K562 (cell line): ENCODE results near the gene CD320. TPM values are rescaled to one million over a fixed set of nuclear protein-coding genes. Genes with fewer than 3 reads are reported as not detected.

Source experiments
- ATAC-seq: fragments of 200-7000 bp; cut with Tn5 transposase; 3 replicates; pipeline ENCODE4 v1.9.1; 2020; ENCODE audit warnings: moderate library complexity
- BruUV-seq: library from RNA; stranded (reverse); fragments of 400-500 nt; replicated peaks from 2 replicates; lab custom pipeline; 2021; lab: Mats Ljungman, UMichigan
- CTCF ChIA-PET: fragments of 300-600 bp; formaldehyde crosslinking; extraction: SDS; loops from one replicate; lab custom pipeline; 2021; ENCODE audit warnings: low intra/inter-chr PET ratio; lab: Yijun Ruan, JAX
- POLR2A ChIA-PET: fragments of 300-600, 350-650 bp; sonication (Branson Sonifier 250); formaldehyde crosslinking; extraction: SDS; loops from one replicate; lab custom pipeline; 2021; ENCODE audit warnings: antibody characterized with exemption, inconsistent platforms; lab: Yijun Ruan, JAX
- DNase-seq, 4 experiments: peaks; one replicate each; pipeline versions ENCODE4 v3.0.0 to v3.0.0-alpha.2; 2011 to 2018; ENCODE audit warnings: low spot score in 3 of 4, mixed read lengths in 3 of 4; ENCODE audit errors: extremely low read depth in 1 of 4
- FAIRE-seq: peaks from 2 replicates; lab custom pipeline; 2011; peaks lifted over from hg19 to GRCh38; lab: Jason Lieb, UNC
- H2AFZ ChIP-seq: 2 replicates; pipeline ENCODE4 v1.6.0; 2011; ENCODE audit warnings: low read depth, low read length, control low read depth, inconsistent platforms
- H3K27ac ChIP-seq: fragments of 200-600 bp; 3 replicates; pipeline ENCODE4 v1.8.0; 2011; ENCODE audit warnings: low read depth, mild to moderate bottlenecking, control low read depth, inconsistent platforms, low read length, moderate library complexity, mixed read lengths; ENCODE audit errors: extremely low read depth
- H3K27me3 ChIP-seq, 2 experiments: fragments of 300-600 bp in 1 of 2; 2 replicates in 1 of 2; 3 replicates in 1 of 2; pipeline versions ENCODE4 v1.6.0 to v1.8.0; 2011; ENCODE audit warnings: inconsistent platforms in 2 of 2, low read length in 2 of 2, mild to moderate bottlenecking in 1 of 2, mixed read lengths in 1 of 2, moderate library complexity in 1 of 2; ENCODE audit not compliant: control insufficient read depth in 2 of 2, insufficient read depth in 2 of 2
- H3K36me3 ChIP-seq: fragments of 300-600 bp; 3 replicates; pipeline ENCODE4 v1.8.0; 2011; ENCODE audit warnings: mild to moderate bottlenecking, low read length, inconsistent platforms; ENCODE audit not compliant: control insufficient read depth, insufficient read depth
- H3K4me1 ChIP-seq, 2 experiments: fragments of 200-600 bp in 1 of 2; replicated peaks in 1 of 2; 2 replicates in 1 of 2; 3 replicates in 1 of 2; pipeline versions ENCODE4 v1.5.1 to v1.8.0; 2011; ENCODE audit warnings: inconsistent platforms in 2 of 2, low read length in 2 of 2, mild to moderate bottlenecking in 1 of 2, mixed read lengths in 1 of 2, moderate library complexity in 1 of 2; ENCODE audit not compliant: control insufficient read depth in 2 of 2, insufficient read depth in 2 of 2
- H3K4me2 ChIP-seq: 2 replicates; pipeline ENCODE4 v1.6.1; 2011; ENCODE audit warnings: low read length, control low read depth, inconsistent platforms, mixed read lengths; ENCODE audit not compliant: insufficient read depth
- H3K4me3 ChIP-seq: fragments of 200-600 bp; sonication (generic), shearing (Covaris generic); 2 replicates; pipeline ENCODE4 v1.5.1; 2016; ENCODE audit warnings: control low read depth, inconsistent platforms
- H3K79me2 ChIP-seq: fragments of 200-600 bp; 3 replicates; pipeline ENCODE4 v1.8.0; 2011; ENCODE audit warnings: low read length, inconsistent platforms; ENCODE audit not compliant: control insufficient read depth, insufficient read depth
- H3K9ac ChIP-seq, 2 experiments: 2 replicates each; pipeline versions ENCODE4 v1.6.0 to v1.6.1; 2011; ENCODE audit warnings: low read depth in 2 of 2, low read length in 2 of 2, control low read depth in 1 of 2, inconsistent platforms in 1 of 2, mild to moderate bottlenecking in 1 of 2, mixed read lengths in 1 of 2; ENCODE audit not compliant: insufficient read depth in 1 of 2
- H3K9me1 ChIP-seq: one replicate; pipeline ENCODE4 v1.6.0; 2011; ENCODE audit warnings: inconsistent platforms, mild to moderate bottlenecking, low read length, moderate library complexity; ENCODE audit not compliant: control insufficient read depth, insufficient read depth
- H3K9me3 ChIP-seq: replicated peaks from 2 replicates; pipeline ENCODE4 v1.5.1; 2011; ENCODE audit warnings: low read depth, low read length, inconsistent platforms; ENCODE audit not compliant: control insufficient read depth, insufficient read depth
- H4K20me1 ChIP-seq: replicated peaks from 2 replicates; pipeline ENCODE4 v1.6.1; 2011; ENCODE audit warnings: low read length, inconsistent platforms, mixed read lengths; ENCODE audit not compliant: control insufficient read depth, insufficient read depth
- CHAMP1 ChIP-seq: fragments of 450-650 bp; IDR thresholded peaks from 2 replicates; pipeline ENCODE4 v1.6.1; 2016; ENCODE audit warnings: mild to moderate bottlenecking
- FIP1L1 ChIP-seq: fragments of 200-400 bp; formaldehyde crosslinking; IDR thresholded peaks from 2 replicates; pipeline ENCODE4 v1.6.1; 2018; ENCODE audit warnings: mild to moderate bottlenecking, low read depth, low read length; ENCODE audit not compliant: poor library complexity, severe bottlenecking
- GTF2B ChIP-seq: IDR thresholded peaks from 2 replicates; pipeline ENCODE4 v1.6.1; 2011; ENCODE audit not compliant: insufficient read length; ENCODE audit errors: extremely low read depth
- KDM5B ChIP-seq: fragments of 200-600 bp; sonication (generic); IDR thresholded peaks from 2 replicates; pipeline ENCODE4 v1.6.1; 2012; ENCODE audit warnings: low read depth, mild to moderate bottlenecking, moderate library complexity, low read length, control low read depth, inconsistent platforms; ENCODE audit not compliant: insufficient replicate concordance
- OTX1 ChIP-seq: fragments of 450-650 bp; formaldehyde crosslinking; IDR thresholded peaks from 2 replicates; pipeline ENCODE4 v1.4.0; 2022; ENCODE audit warnings: mild to moderate bottlenecking
- PHF20 ChIP-seq: fragments of 450-650 bp; IDR thresholded peaks from 2 replicates; pipeline ENCODE4 v1.6.1; 2018; ENCODE audit not compliant: partially characterized antibody
- POLR2AphosphoS5 ChIP-seq: IDR thresholded peaks from 2 replicates; pipeline ENCODE4 v1.6.1; 2011; ENCODE audit warnings: mild to moderate bottlenecking, low read depth, low read length, moderate library complexity; ENCODE audit not compliant: control insufficient read depth, insufficient read depth
- PURB ChIP-seq: sonication (generic); formaldehyde crosslinking; IDR thresholded peaks from 2 replicates; pipeline ENCODE4 v1.9.0; 2021; ENCODE audit warnings: low read depth, mild to moderate bottlenecking, missing genetic modification reagents
- RB1 ChIP-seq: fragments of 450-650 bp; IDR thresholded peaks from 2 replicates; pipeline ENCODE4 v1.6.1; 2017; ENCODE audit warnings: low read depth, mild to moderate bottlenecking
- RBM25 ChIP-seq: fragments of 200-400 bp; formaldehyde crosslinking; IDR thresholded peaks from 2 replicates; pipeline ENCODE4 v1.6.1; 2018; ENCODE audit warnings: low read length, low read depth, moderate library complexity; ENCODE audit not compliant: severe bottlenecking
- SRSF3 ChIP-seq: fragments of 200-400 bp; formaldehyde crosslinking; IDR thresholded peaks from 2 replicates; pipeline ENCODE4 v1.6.1; 2016; ENCODE audit warnings: mild to moderate bottlenecking, low read length, moderate library complexity; ENCODE audit not compliant: insufficient read depth
- ZNF830 ChIP-seq: fragments of 250-450 bp; sonication (Bioruptor Pico); IDR thresholded peaks from 2 replicates; pipeline ENCODE4 v1.5.0; 2021; ENCODE audit warnings: mild to moderate bottlenecking
- WGBS: fragments of 100-300 bp; shearing (Covaris generic); methylation state at CpG from one replicate; pipeline ENCODE4 v1.1.6; 2016; ENCODE audit warnings: low coverage, mixed read lengths; ENCODE audit not compliant: insufficient coverage; ENCODE audit errors: missing lambda C conversion rate; 5-methylcytosine and 5-hydroxymethylcytosine counted together
- in situ Hi-C: fragments of 300-500 bp; cut with MboI; formaldehyde crosslinking; loops from 4 replicates; pipeline ENCODE4 v1.15.0; 2018; ENCODE audit warnings: inconsistent platforms, mixed read lengths
- intact Hi-C: fragments of 100-400 bp; cut with micrococcal nuclease; formaldehyde crosslinking; loops from 2 replicates; pipeline ENCODE4 v1.14.2; 2022
- polyA plus RNA-seq, 8 experiments: library from polyadenylated mRNA; depleted of rRNA in 4 of 8; stranded (reverse) in 5 of 8; unstranded in 3 of 8; fragments of >200 nt; fragmentation: Nextera tagmentation in 2 of 8; fragmentation: Illumina TruSeq in 1 of 8; extraction: Ambion mirVana in 2 of 8; extraction: Trizol in 1 of 8; gene quantifications; 2 replicates each; pipeline versions ENCODE4 v1.2.1 to v1.2.3, GENCODE V29; 2011 to 2014; ENCODE audit warnings: inconsistent platforms in 1 of 8, missing spikeins in 1 of 8
- total RNA-seq, 7 experiments: library from RNA; depleted of rRNA in 6 of 7; stranded (reverse); fragments of >200 nt in 6 of 7; fragmentation: Illumina TruSeq in 2 of 7; extraction: Trizol in 2 of 7; gene quantifications; 2 replicates each; pipeline versions ENCODE4 v1.2.1 to v1.2.3, GENCODE V29; 2011 to 2021; ENCODE audit warnings: low replicate concordance in 1 of 7
- TF ChIP-seq, protein P1 (sequence below): fragments of 150-350 bp; conservative IDR thresholded peaks from 2 replicates; pipeline ENCODE4 v1.6.1; 2014; ENCODE audit warnings: low read length

CD320 gene
- total and polyA plus RNA-seq, 9 of the 15 experiments (the other 6 are each of a cell fraction or from before 2014, with no cell fraction given), result 0.45 to 94.5 (median 34.4) TPM

DNA sequence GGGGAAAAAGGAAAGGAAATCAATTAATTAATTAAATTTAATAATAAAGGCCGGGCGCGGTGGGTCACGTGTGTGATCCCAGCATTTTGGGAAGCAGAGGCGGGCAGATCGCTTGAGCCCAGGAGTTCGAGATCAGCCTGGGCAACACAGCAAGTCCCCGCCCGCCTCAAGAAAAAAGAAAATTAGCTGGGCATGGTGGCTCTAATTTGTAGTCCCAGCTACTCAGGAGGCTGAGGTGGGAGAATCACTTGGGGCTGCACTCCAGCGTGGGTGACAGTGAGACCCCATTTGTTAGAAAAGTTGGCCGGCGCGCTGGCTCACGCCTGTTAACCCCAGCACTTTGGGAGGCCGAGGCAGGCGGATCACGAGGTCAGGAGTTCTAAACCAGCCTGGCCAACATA lies 733 bp upstream of the CD320 start:
- ATAC-seq (no peak), FAIRE-seq (no peak), DNase-seq (no peak)
- peak overlapping the region; percentile 85; the same call in 2 of the 3 replicates for H3K27ac ChIP-seq
- in situ Hi-C loops (loop anchor here (5.0 kb wide), 1 partner anchor 42 kb away; no protein-coding TSS in a partner anchor), intact Hi-C loops (no loop called here)
- no peaks in the 10 kb centered on the region; the same call in 1 of the 2 replicates for H4K20me1 ChIP-seq
- POLR2A ChIA-PET, result interaction anchor here (1.4 to 2.0 kb wide), 2 partner anchors 12 to 15 kb away, joined by 4 to 14 read pairs; partner anchors contain the start of genes NDUFA7 and RPS28
- H3K79me2 ChIP-seq, result peaks cover 25% of the 10 kb centered on the region
- CTCF ChIA-PET, result no interaction called here
- TF ChIP-seq ZNF830 (CRISPR knock-in tag) (no peak), KDM5B (no peak), SRSF3 (no peak), OTX1 (CRISPR knock-in tag) (no peak), FIP1L1 (no peak), CHAMP1 (no peak), RB1 (no peak), RBM25 (no peak), PURB (no peak), GTF2B (no peak), PHF20 (no peak), POLR2AphosphoS5 (no peak)
- TF ChIP-seq, protein P1, sequence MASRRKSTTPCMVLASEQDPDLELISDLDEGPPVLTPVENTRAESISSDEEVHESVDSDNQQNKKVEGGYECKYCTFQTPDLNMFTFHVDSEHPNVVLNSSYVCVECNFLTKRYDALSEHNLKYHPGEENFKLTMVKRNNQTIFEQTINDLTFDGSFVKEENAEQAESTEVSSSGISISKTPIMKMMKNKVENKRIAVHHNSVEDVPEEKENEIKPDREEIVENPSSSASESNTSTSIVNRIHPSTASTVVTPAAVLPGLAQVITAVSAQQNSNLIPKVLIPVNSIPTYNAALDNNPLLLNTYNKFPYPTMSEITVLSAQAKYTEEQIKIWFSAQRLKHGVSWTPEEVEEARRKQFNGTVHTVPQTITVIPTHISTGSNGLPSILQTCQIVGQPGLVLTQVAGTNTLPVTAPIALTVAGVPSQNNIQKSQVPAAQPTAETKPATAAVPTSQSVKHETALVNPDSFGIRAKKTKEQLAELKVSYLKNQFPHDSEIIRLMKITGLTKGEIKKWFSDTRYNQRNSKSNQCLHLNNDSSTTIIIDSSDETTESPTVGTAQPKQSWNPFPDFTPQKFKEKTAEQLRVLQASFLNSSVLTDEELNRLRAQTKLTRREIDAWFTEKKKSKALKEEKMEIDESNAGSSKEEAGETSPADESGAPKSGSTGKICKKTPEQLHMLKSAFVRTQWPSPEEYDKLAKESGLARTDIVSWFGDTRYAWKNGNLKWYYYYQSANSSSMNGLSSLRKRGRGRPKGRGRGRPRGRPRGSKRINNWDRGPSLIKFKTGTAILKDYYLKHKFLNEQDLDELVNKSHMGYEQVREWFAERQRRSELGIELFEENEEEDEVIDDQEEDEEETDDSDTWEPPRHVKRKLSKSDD, result no peak
- peak overlapping the region; percentile 62 to 92; a peak in 3 of 4 replicates for H3K9ac ChIP-seq
- no TSS peak for BruUV-seq
- peak overlapping the region; percentile 51; the same call in 1 of the 2 replicates for H3K4me3 ChIP-seq
- no peak overlapping the region for H2AFZ ChIP-seq
- H3K4me1 ChIP-seq, result peaks cover 28 to 58% of the 10 kb centered on the region in 2 experiments; a peak in 4 of 5 replicates
- H3K36me3 ChIP-seq, result peaks cover 47% of the 10 kb centered on the region; the same call in 2 of the 3 replicates
- H3K9me3 ChIP-seq, result no peaks in the 10 kb centered on the region
- H3K27me3 ChIP-seq, result no peaks in the 10 kb centered on the region
- no peaks in the 10 kb centered on the region for H3K9me1 ChIP-seq
- 64% methylated on average over 15 of the region's 17 CpGs for WGBS
- H3K4me2 ChIP-seq, result peak overlapping the region; percentile 96
